Astrocyte (in vitro differentiated cells and primary cell): ENCODE results near the gene POU6F1. TPM values are rescaled to one million over a fixed set of nuclear protein-coding genes. Genes with fewer than 3 reads are reported as not detected.

Experiments used
- DNase-seq: peaks from one replicate; pipeline ENCODE4 v3.0.0-alpha.2; 2010; ENCODE audit warnings: low read depth
- FAIRE-seq: peaks from 2 replicates; lab custom pipeline; 2011; peaks lifted over from hg19 to GRCh38; lab: Jason Lieb, UNC
- H2AFZ ChIP-seq: 2 replicates; pipeline ENCODE4 v1.6.0; 2012; ENCODE audit warnings: low read depth, low read length, inconsistent platforms
- H3K27ac ChIP-seq: 2 replicates; pipeline ENCODE4 v1.5.1; 2011; ENCODE audit warnings: low read depth, low read length, inconsistent platforms
- H3K27me3 ChIP-seq: 2 replicates; pipeline ENCODE4 v1.6.0; 2011; ENCODE audit warnings: low read length, inconsistent platforms; ENCODE audit not compliant: insufficient read depth
- H3K36me3 ChIP-seq: 2 replicates; pipeline ENCODE4 v1.5.1; 2011; ENCODE audit warnings: low read length, inconsistent platforms; ENCODE audit not compliant: insufficient read depth
- H3K4me1 ChIP-seq: 2 replicates; pipeline ENCODE4 v1.5.1; 2011; ENCODE audit warnings: low read length, inconsistent platforms; ENCODE audit not compliant: insufficient read depth
- H3K4me2 ChIP-seq: 2 replicates; pipeline ENCODE4 v1.6.0; 2012; ENCODE audit warnings: low read length, inconsistent platforms
- H3K4me3 ChIP-seq: 2 replicates; pipeline ENCODE4 v1.5.1; 2011; ENCODE audit warnings: low read depth, mild to moderate bottlenecking, low read length, inconsistent platforms; ENCODE audit not compliant: insufficient read depth
- H3K79me2 ChIP-seq: 2 replicates; pipeline ENCODE4 v1.6.0; 2012; ENCODE audit warnings: mild to moderate bottlenecking, low read length, inconsistent platforms; ENCODE audit not compliant: insufficient read depth
- H3K9ac ChIP-seq: 2 replicates; pipeline ENCODE4 v1.6.0; 2012; ENCODE audit warnings: mild to moderate bottlenecking, low read length, inconsistent platforms
- H3K9me3 ChIP-seq: 2 replicates; pipeline ENCODE4 v1.5.1; 2012; ENCODE audit warnings: low read depth, mild to moderate bottlenecking, low read length, inconsistent platforms; ENCODE audit not compliant: insufficient read depth
- H4K20me1 ChIP-seq: 2 replicates; pipeline ENCODE4 v1.6.0; 2012; ENCODE audit warnings: low read length, inconsistent platforms; ENCODE audit not compliant: insufficient read depth
- H3K27ac Mint-ChIP-seq: one replicate; pipeline ENCODE4 v1.8.0; 2021; ENCODE audit warnings: mild to moderate bottlenecking, mixed read lengths; ENCODE audit not compliant: unreplicated experiment
- H3K27me3 Mint-ChIP-seq: one replicate; pipeline ENCODE4 v1.8.0; 2021; ENCODE audit warnings: low read depth, mixed read lengths; ENCODE audit not compliant: unreplicated experiment
- H3K36me3 Mint-ChIP-seq: one replicate; pipeline ENCODE4 v1.8.0; 2021; ENCODE audit warnings: low read depth, mixed read lengths; ENCODE audit not compliant: unreplicated experiment
- H3K4me1 Mint-ChIP-seq: one replicate; pipeline ENCODE4 v1.8.0; 2021; ENCODE audit warnings: low read depth, mixed read lengths; ENCODE audit not compliant: unreplicated experiment
- H3K4me3 Mint-ChIP-seq: one replicate; pipeline ENCODE4 v1.8.0; 2021; ENCODE audit warnings: mild to moderate bottlenecking, moderate library complexity, mixed read lengths; ENCODE audit not compliant: unreplicated experiment
- H3K9me3 Mint-ChIP-seq: one replicate; pipeline ENCODE4 v1.8.0; 2021; ENCODE audit warnings: mild to moderate bottlenecking, mixed read lengths; ENCODE audit not compliant: unreplicated experiment
- CTCF ChIP-seq: IDR thresholded peaks from 2 replicates; pipeline ENCODE4 v1.5.1; 2011; ENCODE audit warnings: low read depth, mild to moderate bottlenecking, inconsistent platforms, low read length, moderate library complexity; ENCODE audit not compliant: insufficient read depth
- EZH2 ChIP-seq: IDR thresholded peaks from 2 replicates; pipeline ENCODE4 v1.6.1; 2012; ENCODE audit warnings: mild to moderate bottlenecking, low read length, inconsistent platforms; ENCODE audit not compliant: insufficient read depth
- total RNA-seq: library from RNA; stranded (reverse); gene quantifications from 2 replicates; pipeline ENCODE4 v1.2.1, GENCODE V29; 2021

The POU6F1 gene
- total RNA-seq, 1 donor from 2014 or later: 3.6 TPM

DNA sequence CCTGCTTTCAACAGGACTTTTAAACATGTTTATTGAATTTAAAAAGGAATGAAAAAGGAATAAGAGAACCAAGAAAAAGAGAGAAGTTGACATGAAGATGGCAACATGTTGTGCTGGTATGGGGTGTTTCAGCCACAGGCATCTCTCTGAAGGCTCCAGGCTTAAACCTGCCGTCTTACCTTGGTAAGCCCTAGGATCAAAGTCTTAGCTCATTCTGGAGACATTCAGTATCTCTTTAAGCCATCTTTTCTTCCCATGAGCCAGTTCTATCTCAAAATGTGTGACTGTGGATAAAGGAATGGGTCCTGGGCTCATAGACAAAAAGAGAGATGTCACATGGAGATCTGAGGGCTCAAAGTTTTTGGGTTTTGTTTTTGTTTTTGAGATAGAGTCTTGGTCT, 43.4 kb downstream of the POU6F1 start:
- H3K4me1 Mint-ChIP-seq: no peaks in the 10 kb centered on the region
- no peak overlapping the region for H2AFZ ChIP-seq
- peaks cover 9% of the 10 kb centered on the region for H4K20me1 ChIP-seq
- H3K27ac ChIP-seq: no peak overlapping the region
- no peak overlapping the region for H3K4me3 Mint-ChIP-seq
- H3K9me3 ChIP-seq: no peaks in the 10 kb centered on the region
- H3K27me3 Mint-ChIP-seq: no peaks in the 10 kb centered on the region
- no peaks in the 10 kb centered on the region for H3K36me3 Mint-ChIP-seq
- H3K27ac Mint-ChIP-seq: no peak overlapping the region
- no peak overlapping the region for H3K4me3 ChIP-seq
- no peaks in the 10 kb centered on the region for H3K27me3 ChIP-seq
- peaks cover 31% of the 10 kb centered on the region for H3K79me2 ChIP-seq
- no peak for FAIRE-seq
- no peak for DNase-seq
- TF ChIP-seq CTCF: no peak
- TF ChIP-seq EZH2: no peak
- H3K4me2 ChIP-seq: no peak overlapping the region
- no peaks in the 10 kb centered on the region for H3K36me3 ChIP-seq
- no peak overlapping the region for H3K9ac ChIP-seq
- no peaks in the 10 kb centered on the region for H3K4me1 ChIP-seq
- H3K9me3 Mint-ChIP-seq: no peaks in the 10 kb centered on the region

DNA sequence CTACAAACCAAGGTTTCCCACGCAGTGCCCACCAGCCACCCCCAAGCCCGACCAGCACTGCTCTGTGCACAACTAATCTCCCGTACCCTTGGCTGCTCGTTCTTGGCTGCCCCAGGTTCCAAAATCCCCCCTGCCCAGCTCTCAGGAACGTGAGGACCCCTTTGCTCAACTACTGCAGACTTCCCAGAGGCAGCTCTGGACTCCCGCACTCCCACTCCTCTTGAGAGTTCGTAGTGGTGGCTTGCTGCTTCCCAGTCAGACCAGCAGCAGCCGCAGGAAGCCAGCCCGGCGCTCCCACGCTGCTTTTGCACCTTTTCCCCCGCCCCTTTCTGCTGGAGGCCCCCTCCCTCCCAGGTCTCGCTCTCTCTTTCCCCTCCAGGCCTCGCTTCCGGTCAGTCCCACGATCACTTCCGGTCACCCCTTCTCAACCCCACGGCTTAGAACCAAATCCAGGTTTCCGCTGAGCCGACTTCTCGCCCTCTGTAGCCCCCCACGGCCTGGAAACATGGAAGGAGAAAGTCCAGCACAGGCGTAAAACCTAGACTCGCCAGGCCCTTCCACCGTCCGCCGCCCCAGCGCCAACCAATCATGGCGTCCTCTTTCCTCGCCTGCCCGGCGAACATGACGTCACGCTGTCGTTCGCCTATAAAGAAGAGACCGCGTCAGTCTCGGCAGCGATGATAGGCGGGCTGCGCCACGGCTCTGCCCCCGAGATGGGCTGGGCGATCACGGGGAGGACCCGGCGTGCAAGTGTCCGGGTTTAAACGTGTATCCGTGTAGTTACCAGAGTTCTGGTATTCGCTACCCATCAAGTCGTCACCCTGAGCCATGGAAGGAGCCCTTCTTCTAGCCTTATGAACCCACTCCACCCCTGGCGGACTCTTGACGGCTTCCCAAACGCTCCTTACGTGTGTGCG, 45.1 kb downstream of the POU6F1 start, which contains the start of gene TFCP2:
TFCP2 (minus strand) TSS at position 621 of the 917 bp plus-strand sequence. CDS start 713 bp downstream, outside the sequence.
- Mint-ChIP-seq H3K27ac (peak within 1 kb of the TSS; percentile 18), H3K4me3 (peak within 1 kb of the TSS; percentile 74), H3K27me3 (no peaks in the 10 kb centered on the region), H3K36me3 (no peaks in the 10 kb centered on the region), H3K9me3 (no peaks in the 10 kb centered on the region), H3K4me1 (no peaks in the 10 kb centered on the region)
- DNase-seq (peak; percentile 95), FAIRE-seq (no peak)
- Histone ChIP-seq H3K4me2 (peak within 1 kb of the TSS; percentile 96), H3K9ac (peak within 1 kb of the TSS; percentile 98), H3K4me1 (no peaks in the 10 kb centered on the region), H3K27ac (peak within 1 kb of the TSS; percentile 100), H3K4me3 (peak within 1 kb of the TSS; percentile 82), H3K79me2 (peaks cover 46% of the 10 kb centered on the region), H3K9me3 (no peaks in the 10 kb centered on the region), H3K27me3 (no peaks in the 10 kb centered on the region), H2AFZ (peak within 1 kb of the TSS; percentile 95), H3K36me3 (no peaks in the 10 kb centered on the region), H4K20me1 (peaks cover 16% of the 10 kb centered on the region)
- TF ChIP-seq CTCF (no peak), EZH2 (no peak)
